K562 (cell line): ENCODE measurements around the gene SBF1. TPM values are rescaled to one million over a fixed set of nuclear protein-coding genes. Genes with fewer than 3 reads are reported as not detected.

Experiments used
- ATAC-seq: fragments of 200-7000 bp; cut with Tn5 transposase; 3 replicates; pipeline ENCODE4 v1.9.1; 2020; ENCODE audit warnings: moderate library complexity
- BruUV-seq: library from RNA; stranded (reverse); fragments of 400-500 nt; replicated peaks from 2 replicates; lab custom pipeline; 2021; lab: Mats Ljungman, UMichigan
- CTCF ChIA-PET: fragments of 300-600 bp; formaldehyde crosslinking; extraction: SDS; loops from one replicate; lab custom pipeline; 2021; ENCODE audit warnings: low intra/inter-chr PET ratio; lab: Yijun Ruan, JAX
- POLR2A ChIA-PET: fragments of 300-600, 350-650 bp; sonication (Branson Sonifier 250); formaldehyde crosslinking; extraction: SDS; loops from one replicate; lab custom pipeline; 2021; ENCODE audit warnings: antibody characterized with exemption, inconsistent platforms; lab: Yijun Ruan, JAX
- DNase-seq, 4 experiments: peaks; one replicate each; pipeline versions ENCODE4 v3.0.0 to v3.0.0-alpha.2; 2011 to 2018; ENCODE audit warnings: low spot score in 3 of 4, mixed read lengths in 3 of 4; ENCODE audit errors: extremely low read depth in 1 of 4
- FAIRE-seq: peaks from 2 replicates; lab custom pipeline; 2011; peaks lifted over from hg19 to GRCh38; lab: Jason Lieb, UNC
- H2AFZ ChIP-seq: 2 replicates; pipeline ENCODE4 v1.6.0; 2011; ENCODE audit warnings: low read depth, low read length, control low read depth, inconsistent platforms
- H3K27ac ChIP-seq: fragments of 200-600 bp; 3 replicates; pipeline ENCODE4 v1.8.0; 2011; ENCODE audit warnings: low read depth, mild to moderate bottlenecking, control low read depth, inconsistent platforms, low read length, moderate library complexity, mixed read lengths; ENCODE audit errors: extremely low read depth
- H3K27me3 ChIP-seq, 2 experiments: fragments of 300-600 bp in 1 of 2; 2 replicates in 1 of 2; 3 replicates in 1 of 2; pipeline versions ENCODE4 v1.6.0 to v1.8.0; 2011; ENCODE audit warnings: inconsistent platforms in 2 of 2, low read length in 2 of 2, mild to moderate bottlenecking in 1 of 2, mixed read lengths in 1 of 2, moderate library complexity in 1 of 2; ENCODE audit not compliant: control insufficient read depth in 2 of 2, insufficient read depth in 2 of 2
- H3K36me3 ChIP-seq: fragments of 300-600 bp; 3 replicates; pipeline ENCODE4 v1.8.0; 2011; ENCODE audit warnings: mild to moderate bottlenecking, low read length, inconsistent platforms; ENCODE audit not compliant: control insufficient read depth, insufficient read depth
- H3K4me1 ChIP-seq, 2 experiments: fragments of 200-600 bp in 1 of 2; replicated peaks in 1 of 2; 2 replicates in 1 of 2; 3 replicates in 1 of 2; pipeline versions ENCODE4 v1.5.1 to v1.8.0; 2011; ENCODE audit warnings: inconsistent platforms in 2 of 2, low read length in 2 of 2, mild to moderate bottlenecking in 1 of 2, mixed read lengths in 1 of 2, moderate library complexity in 1 of 2; ENCODE audit not compliant: control insufficient read depth in 2 of 2, insufficient read depth in 2 of 2
- H3K4me2 ChIP-seq: 2 replicates; pipeline ENCODE4 v1.6.1; 2011; ENCODE audit warnings: low read length, control low read depth, inconsistent platforms, mixed read lengths; ENCODE audit not compliant: insufficient read depth
- H3K4me3 ChIP-seq: fragments of 200-600 bp; sonication (generic), shearing (Covaris generic); 2 replicates; pipeline ENCODE4 v1.5.1; 2016; ENCODE audit warnings: control low read depth, inconsistent platforms
- H3K79me2 ChIP-seq: fragments of 200-600 bp; 3 replicates; pipeline ENCODE4 v1.8.0; 2011; ENCODE audit warnings: low read length, inconsistent platforms; ENCODE audit not compliant: control insufficient read depth, insufficient read depth
- H3K9ac ChIP-seq, 2 experiments: 2 replicates each; pipeline versions ENCODE4 v1.6.0 to v1.6.1; 2011; ENCODE audit warnings: low read depth in 2 of 2, low read length in 2 of 2, control low read depth in 1 of 2, inconsistent platforms in 1 of 2, mild to moderate bottlenecking in 1 of 2, mixed read lengths in 1 of 2; ENCODE audit not compliant: insufficient read depth in 1 of 2
- H3K9me1 ChIP-seq: one replicate; pipeline ENCODE4 v1.6.0; 2011; ENCODE audit warnings: inconsistent platforms, mild to moderate bottlenecking, low read length, moderate library complexity; ENCODE audit not compliant: control insufficient read depth, insufficient read depth
- H3K9me3 ChIP-seq: replicated peaks from 2 replicates; pipeline ENCODE4 v1.5.1; 2011; ENCODE audit warnings: low read depth, low read length, inconsistent platforms; ENCODE audit not compliant: control insufficient read depth, insufficient read depth
- H4K20me1 ChIP-seq: replicated peaks from 2 replicates; pipeline ENCODE4 v1.6.1; 2011; ENCODE audit warnings: low read length, inconsistent platforms, mixed read lengths; ENCODE audit not compliant: control insufficient read depth, insufficient read depth
- HNRNPUL1 ChIP-seq: fragments of 200-400 bp; formaldehyde crosslinking; IDR thresholded peaks from 2 replicates; pipeline ENCODE4 v1.6.1; 2017; ENCODE audit warnings: low read length
- NFYB ChIP-seq: IDR thresholded peaks from 2 replicates; pipeline ENCODE4 v1.6.1; 2011; ENCODE audit warnings: mild to moderate bottlenecking, moderate library complexity; ENCODE audit not compliant: insufficient read length; ENCODE audit errors: extremely low read depth
- ZNF445 ChIP-seq: fragments of 250-450 bp; sonication (Bioruptor Pico); IDR thresholded peaks from 2 replicates; pipeline ENCODE4 v1.4.0; 2020; ENCODE audit warnings: low read depth, mild to moderate bottlenecking, moderate library complexity
- WGBS: fragments of 100-300 bp; shearing (Covaris generic); methylation state at CpG from one replicate; pipeline ENCODE4 v1.1.6; 2016; ENCODE audit warnings: low coverage, mixed read lengths; ENCODE audit not compliant: insufficient coverage; ENCODE audit errors: missing lambda C conversion rate; 5-methylcytosine and 5-hydroxymethylcytosine counted together
- in situ Hi-C: fragments of 300-500 bp; cut with MboI; formaldehyde crosslinking; loops from 4 replicates; pipeline ENCODE4 v1.15.0; 2018; ENCODE audit warnings: inconsistent platforms, mixed read lengths
- intact Hi-C: fragments of 100-400 bp; cut with micrococcal nuclease; formaldehyde crosslinking; loops from 2 replicates; pipeline ENCODE4 v1.14.2; 2022
- polyA plus RNA-seq, 8 experiments: library from polyadenylated mRNA; depleted of rRNA in 4 of 8; stranded (reverse) in 5 of 8; unstranded in 3 of 8; fragments of >200 nt; fragmentation: Nextera tagmentation in 2 of 8; fragmentation: Illumina TruSeq in 1 of 8; extraction: Ambion mirVana in 2 of 8; extraction: Trizol in 1 of 8; gene quantifications; 2 replicates each; pipeline versions ENCODE4 v1.2.1 to v1.2.3, GENCODE V29; 2011 to 2014; ENCODE audit warnings: inconsistent platforms in 1 of 8, missing spikeins in 1 of 8
- total RNA-seq, 7 experiments: library from RNA; depleted of rRNA in 6 of 7; stranded (reverse); fragments of >200 nt in 6 of 7; fragmentation: Illumina TruSeq in 2 of 7; extraction: Trizol in 2 of 7; gene quantifications; 2 replicates each; pipeline versions ENCODE4 v1.2.1 to v1.2.3, GENCODE V29; 2011 to 2021; ENCODE audit warnings: low replicate concordance in 1 of 7
- TF ChIP-seq, protein P1 (sequence below): sonication (generic); formaldehyde crosslinking; IDR thresholded peaks from 2 replicates; pipeline ENCODE4 v1.8.1; 2023; ENCODE audit warnings: mild to moderate bottlenecking, missing genetic modification reagents
- TF ChIP-seq, protein P2 (sequence below), 2 experiments: fragments of 250-450 bp in 1 of 2; fragments of 450-650 bp in 1 of 2; sonication (Bioruptor Pico) in 1 of 2; IDR thresholded peaks; 2 replicates each; pipeline versions ENCODE4 v1.6.1 to v1.8.0; 2016 to 2021; ENCODE audit warnings: mild to moderate bottlenecking in 2 of 2, moderate library complexity in 2 of 2, missing compliant biosample characterization in 1 of 2, missing genetic modification characterization in 1 of 2
- TF ChIP-seq, protein P3 (sequence below): fragments of 250-450 bp; sonication (Bioruptor Pico); IDR thresholded peaks from 2 replicates; pipeline ENCODE4 v1.5.0; 2021
- TF ChIP-seq, protein P4 (sequence below): fragments of 250-450 bp; sonication (Bioruptor Pico); IDR thresholded peaks from 2 replicates; pipeline ENCODE4 v1.5.1; 2021; ENCODE audit warnings: mild to moderate bottlenecking

SBF1 gene
- total and polyA plus RNA-seq, 9 of the 15 experiments (the other 6 are each of a cell fraction or from before 2014, with no cell fraction given), result 0.44 to 50.4 (median 11.4) TPM

DNA sequence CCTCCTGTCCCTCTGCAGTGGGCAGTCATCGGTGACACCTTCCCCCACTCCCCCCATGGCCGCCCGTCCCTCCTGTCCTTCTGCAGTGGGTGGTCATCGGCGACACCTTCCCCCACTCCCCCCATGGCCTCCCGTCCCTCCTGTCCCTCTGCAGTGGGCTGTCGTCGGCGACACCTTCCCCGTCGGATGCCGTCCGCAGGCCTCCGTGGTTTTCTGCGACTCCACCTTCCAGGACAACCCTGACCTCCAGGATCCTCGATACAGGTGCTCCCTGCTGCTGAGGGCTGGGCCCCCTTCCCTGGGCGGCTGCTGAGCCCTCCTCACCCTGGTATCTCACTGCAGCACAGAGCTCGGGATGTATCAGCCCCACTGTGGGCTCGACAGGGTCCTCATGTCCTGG, 14.1 kb upstream of the SBF1 start:
- CTCF ChIA-PET, result no interaction called here
- 46% methylated on average over 3 of the region's 19 CpGs for WGBS
- BruUV-seq, result no TSS peak

DNA sequence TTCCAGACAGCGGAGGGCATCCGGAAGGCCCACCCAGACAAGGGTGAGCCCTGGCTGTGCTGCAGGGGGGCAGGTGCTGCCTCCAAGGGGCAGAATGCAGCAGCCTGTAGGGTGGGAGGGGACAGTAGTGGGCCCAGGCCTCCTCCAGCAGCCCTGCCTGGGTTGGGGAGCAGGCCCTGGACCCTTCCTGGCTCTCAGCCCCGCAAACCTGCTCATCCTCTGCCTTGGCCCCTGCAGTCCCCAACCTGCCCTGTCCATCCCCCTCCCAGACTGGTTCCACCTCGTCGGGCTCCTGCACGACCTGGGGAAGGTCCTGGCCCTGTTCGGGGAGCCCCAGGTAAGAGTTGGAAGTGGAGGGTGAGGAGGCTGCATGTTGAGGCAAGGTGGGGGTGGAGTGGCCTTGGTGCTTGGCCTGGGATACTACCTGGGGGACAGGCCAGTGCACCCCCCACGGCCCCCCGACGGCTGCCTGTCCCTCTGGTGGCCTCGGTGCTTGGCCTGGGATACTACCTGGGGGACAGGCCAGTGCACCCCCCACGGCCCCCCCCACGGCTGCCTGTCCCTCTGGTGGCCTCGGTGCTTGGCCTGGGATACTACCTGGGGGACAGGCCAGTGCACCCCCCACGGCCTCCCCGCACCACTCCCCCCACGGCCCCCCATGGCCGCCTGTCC, 13.3 kb upstream of the SBF1 start:
- in situ Hi-C loops (no loop called here), intact Hi-C loops (no loop called here)
- Histone ChIP-seq H3K4me2 (no peak overlapping the region), H3K36me3 (no peaks in the 10 kb centered on the region), H3K79me2 (no peaks in the 10 kb centered on the region), H3K27ac (no peak overlapping the region), H3K4me3 (no peak overlapping the region), H3K4me1 (peaks cover 4 to 46% of the 10 kb centered on the region in 2 experiments; a peak in 3 of 5 replicates), H3K9me1 (no peaks in the 10 kb centered on the region), H3K9me3 (no peaks in the 10 kb centered on the region), H3K9ac (no peak overlapping the region), H3K27me3 (no peaks in the 10 kb centered on the region), H2AFZ (no peak overlapping the region), H4K20me1 (no peaks in the 10 kb centered on the region)
- 52% methylated on average over 4 of the region's 18 CpGs for WGBS
- no TSS peak for BruUV-seq
- ChIA-PET CTCF (no interaction called here), POLR2A (no interaction called here)
- no peak for FAIRE-seq
- no peak for DNase-seq
- ATAC-seq, result no peak
- no peak for TF ChIP-seq ZNF445
- TF ChIP-seq HNRNPUL1, result no peak
- TF ChIP-seq, protein P1, sequence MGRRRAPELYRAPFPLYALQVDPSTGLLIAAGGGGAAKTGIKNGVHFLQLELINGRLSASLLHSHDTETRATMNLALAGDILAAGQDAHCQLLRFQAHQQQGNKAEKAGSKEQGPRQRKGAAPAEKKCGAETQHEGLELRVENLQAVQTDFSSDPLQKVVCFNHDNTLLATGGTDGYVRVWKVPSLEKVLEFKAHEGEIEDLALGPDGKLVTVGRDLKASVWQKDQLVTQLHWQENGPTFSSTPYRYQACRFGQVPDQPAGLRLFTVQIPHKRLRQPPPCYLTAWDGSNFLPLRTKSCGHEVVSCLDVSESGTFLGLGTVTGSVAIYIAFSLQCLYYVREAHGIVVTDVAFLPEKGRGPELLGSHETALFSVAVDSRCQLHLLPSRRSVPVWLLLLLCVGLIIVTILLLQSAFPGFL (CRISPR knock-in tag), result no peak
- no peak for TF ChIP-seq NFYB
- TF ChIP-seq, protein P2, sequence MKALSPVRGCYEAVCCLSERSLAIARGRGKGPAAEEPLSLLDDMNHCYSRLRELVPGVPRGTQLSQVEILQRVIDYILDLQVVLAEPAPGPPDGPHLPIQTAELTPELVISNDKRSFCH (CRISPR knock-in tag; IDR thresholded peaks at IDR 0.05), result no peak
- TF ChIP-seq, protein P2 (tag; IDR thresholded peaks at IDR 0.05), result no peak
- TF ChIP-seq, protein P3, sequence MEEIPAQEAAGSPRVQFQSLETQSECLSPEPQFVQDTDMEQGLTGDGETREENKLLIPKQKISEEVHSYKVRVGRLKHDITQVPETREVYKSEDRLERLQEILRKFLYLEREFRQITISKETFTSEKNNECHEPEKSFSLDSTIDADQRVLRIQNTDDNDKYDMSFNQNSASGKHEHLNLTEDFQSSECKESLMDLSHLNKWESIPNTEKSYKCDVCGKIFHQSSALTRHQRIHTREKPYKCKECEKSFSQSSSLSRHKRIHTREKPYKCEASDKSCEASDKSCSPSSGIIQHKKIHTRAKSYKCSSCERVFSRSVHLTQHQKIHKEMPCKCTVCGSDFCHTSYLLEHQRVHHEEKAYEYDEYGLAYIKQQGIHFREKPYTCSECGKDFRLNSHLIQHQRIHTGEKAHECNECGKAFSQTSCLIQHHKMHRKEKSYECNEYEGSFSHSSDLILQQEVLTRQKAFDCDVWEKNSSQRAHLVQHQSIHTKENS (CRISPR knock-in tag), result no peak

More for the DNA sequence above, 14.1 kb upstream of the SBF1 start:
- DNase-seq (no peak), FAIRE-seq (no peak), ATAC-seq (no peak)
- Histone ChIP-seq H3K36me3 (no peaks in the 10 kb centered on the region), H3K4me1 (peaks cover 4 to 40% of the 10 kb centered on the region in 2 experiments; a peak in 3 of 5 replicates), H3K9me3 (no peaks in the 10 kb centered on the region), H3K4me2 (no peak overlapping the region), H3K27me3 (no peaks in the 10 kb centered on the region), H3K4me3 (no peak overlapping the region), H3K27ac (no peak overlapping the region), H3K9ac (no peak overlapping the region), H4K20me1 (no peaks in the 10 kb centered on the region), H3K9me1 (no peaks in the 10 kb centered on the region), H3K79me2 (no peaks in the 10 kb centered on the region), H2AFZ (no peak overlapping the region)
- POLR2A ChIA-PET, result no interaction called here
- TF ChIP-seq, protein P4, sequence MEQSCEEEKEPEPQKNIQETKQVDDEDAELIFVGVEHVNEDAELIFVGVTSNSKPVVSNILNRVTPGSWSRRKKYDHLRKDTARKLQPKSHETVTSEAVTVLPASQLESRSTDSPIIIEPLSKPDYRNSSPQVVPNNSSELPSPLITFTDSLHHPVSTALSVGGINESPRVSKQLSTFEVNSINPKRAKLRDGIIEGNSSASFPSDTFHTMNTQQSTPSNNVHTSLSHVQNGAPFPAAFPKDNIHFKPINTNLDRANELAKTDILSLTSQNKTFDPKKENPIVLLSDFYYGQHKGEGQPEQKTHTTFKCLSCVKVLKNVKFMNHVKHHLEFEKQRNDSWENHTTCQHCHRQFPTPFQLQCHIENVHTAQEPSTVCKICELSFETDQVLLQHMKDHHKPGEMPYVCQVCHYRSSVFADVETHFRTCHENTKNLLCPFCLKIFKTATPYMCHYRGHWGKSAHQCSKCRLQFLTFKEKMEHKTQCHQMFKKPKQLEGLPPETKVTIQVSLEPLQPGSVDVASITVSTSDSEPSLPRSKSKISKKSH (CRISPR knock-in tag), result no peak
- no peak for TF ChIP-seq ZNF445
- in situ Hi-C loops (no loop called here), intact Hi-C loops (no loop called here)
